ENCODE measurements around the gene SLC25A51.

DNA sequence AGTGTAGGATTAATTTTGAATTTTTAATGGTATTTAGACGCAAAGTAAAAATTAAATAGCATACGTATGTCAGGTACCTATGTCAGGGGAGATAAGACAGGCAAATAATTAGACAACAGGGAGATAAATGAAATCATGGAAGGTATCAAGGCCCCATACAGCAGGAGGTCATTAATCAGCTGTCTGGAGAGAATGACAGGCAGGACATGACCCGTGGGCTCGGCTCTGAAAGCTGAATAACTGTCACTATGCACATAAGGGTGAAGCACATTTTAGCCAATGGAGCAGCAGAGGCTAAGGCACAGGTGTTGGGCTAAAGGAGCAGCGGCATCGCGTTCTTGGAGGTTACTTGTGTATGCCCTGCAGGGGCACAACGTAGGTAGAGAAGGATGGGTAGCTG lies 11.9 kb downstream of the SLC25A51 start:
- TF ChIP-seq POLR2A (IDR thresholded peaks at IDR 0.05) (no peak), CTCF (IDR thresholded peaks at IDR 0.05 in 4 of 5, conservative IDR thresholded peaks at IDR 0.05 in 1 of 5) (no peak)

All from gastrocnemius medialis (tissue), 4 donors.